IMR-90 (cell line): ENCODE data around the gene CXCR2. TPM values are rescaled to one million over a fixed set of nuclear protein-coding genes. Genes with fewer than 3 reads are reported as not detected.

ENCODE experiments used
- ATAC-seq: fragments of 200-7000 bp; cut with Tn5 transposase; 2 replicates; pipeline ENCODE4 v1.9.1; 2020; ENCODE audit warnings: low read depth, mild to moderate bottlenecking, moderate library complexity
- BruUV-seq: library from RNA; stranded (reverse); fragments of 400-500 nt; replicated peaks from 2 replicates; lab custom pipeline; 2021; lab: Mats Ljungman, UMichigan
- CTCF ChIA-PET: fragments of 300-600 bp; formaldehyde crosslinking; extraction: SDS; loops from one replicate; lab custom pipeline; 2021; ENCODE audit warnings: antibody characterized with exemption; lab: Yijun Ruan, JAX
- POLR2A ChIA-PET: fragments of 300-600 bp; sonication (Branson Sonifier 250); formaldehyde crosslinking; loops from one replicate; lab custom pipeline; 2022; ENCODE audit warnings: antibody characterized with exemption; ENCODE audit not compliant: unreplicated experiment; lab: Charles Lee
- DNase-seq: peaks from one replicate; pipeline ENCODE4 v3.0.0; 2013
- H2AFZ ChIP-seq: replicated peaks from 2 replicates; pipeline ENCODE3; 2013; ENCODE audit warnings: low read length, mild to moderate bottlenecking; ENCODE audit not compliant: poor library complexity
- H2AK5ac ChIP-seq: 2 replicates; pipeline ENCODE4 v1.6.1; 2013; ENCODE audit warnings: low read depth, low read length, inconsistent platforms
- H2AK9ac ChIP-seq: replicated peaks from 2 replicates; pipeline ENCODE3; 2013; ENCODE audit warnings: mild to moderate bottlenecking, low read depth, low read length, moderate library complexity; ENCODE audit not compliant: poor library complexity
- H2BK120ac ChIP-seq: 2 replicates; pipeline ENCODE4 v1.6.1; 2013; ENCODE audit warnings: low read depth, low read length, inconsistent platforms
- H2BK15ac ChIP-seq: 3 replicates; pipeline ENCODE4 v1.6.1; 2013; ENCODE audit warnings: low read depth, low read length, inconsistent platforms
- H2BK20ac ChIP-seq: 2 replicates; pipeline ENCODE4 v1.6.1; 2013; ENCODE audit warnings: low read depth, mild to moderate bottlenecking, inconsistent platforms, low read length, moderate library complexity
- H2BK5ac ChIP-seq: 2 replicates; pipeline ENCODE4 v1.6.1; 2013; ENCODE audit warnings: mild to moderate bottlenecking, low read depth, low read length, inconsistent platforms; ENCODE audit not compliant: poor library complexity, severe bottlenecking
- H3K14ac ChIP-seq: replicated peaks from 2 replicates; pipeline ENCODE4 v1.6.1; 2013; ENCODE audit warnings: low read depth, low read length, inconsistent platforms
- H3K18ac ChIP-seq: 2 replicates; pipeline ENCODE4 v1.6.1; 2013; ENCODE audit warnings: low read depth, low read length, control low read depth
- H3K23ac ChIP-seq: 2 replicates; pipeline ENCODE4 v1.6.1; 2013; ENCODE audit warnings: low read depth, low read length, inconsistent platforms
- H3K27ac ChIP-seq: 2 replicates; pipeline ENCODE4 v1.5.1; 2013; ENCODE audit warnings: mild to moderate bottlenecking, control low read depth, low read length; ENCODE audit not compliant: insufficient read depth
- H3K27me3 ChIP-seq: 2 replicates; pipeline ENCODE4 v1.6.1; 2013; ENCODE audit warnings: low read length; ENCODE audit not compliant: control insufficient read depth, insufficient read depth
- H3K36me3 ChIP-seq: 2 replicates; pipeline ENCODE4 v1.6.1; 2013; ENCODE audit warnings: low read length, mixed read lengths; ENCODE audit not compliant: control insufficient read depth, insufficient read depth
- H3K4ac ChIP-seq: 2 replicates; pipeline ENCODE4 v1.6.1; 2013; ENCODE audit warnings: low read depth, low read length, inconsistent platforms
- H3K4me1 ChIP-seq: 2 replicates; pipeline ENCODE4 v1.6.1; 2013; ENCODE audit warnings: low read length, mixed read lengths; ENCODE audit not compliant: control insufficient read depth, insufficient read depth
- H3K4me2 ChIP-seq: 2 replicates; pipeline ENCODE4 v1.6.1; 2013; ENCODE audit warnings: low read depth, mild to moderate bottlenecking, control low read depth, low read length, moderate library complexity
- H3K4me3 ChIP-seq: 2 replicates; pipeline ENCODE4 v1.5.1; 2013; ENCODE audit warnings: low read depth, mild to moderate bottlenecking, control low read depth, low read length, moderate library complexity; ENCODE audit not compliant: insufficient read depth
- H3K56ac ChIP-seq: 2 replicates; pipeline ENCODE4 v1.6.1; 2013; ENCODE audit warnings: low read length, inconsistent platforms; ENCODE audit not compliant: insufficient read depth; ENCODE audit errors: extremely low read depth
- H3K79me1 ChIP-seq, 2 experiments: 2 replicates each; pipeline ENCODE4 v1.6.1; 2013; ENCODE audit warnings: low read length in 2 of 2, inconsistent platforms in 1 of 2, low read depth in 1 of 2
- H3K9ac ChIP-seq: 2 replicates; pipeline ENCODE4 v1.6.1; 2013; ENCODE audit warnings: low read depth, low read length, control low read depth
- H3K9me1 ChIP-seq: 2 replicates; pipeline ENCODE4 v1.6.1; 2013; ENCODE audit warnings: low read length, inconsistent platforms; ENCODE audit not compliant: insufficient read depth
- H3K9me3 ChIP-seq: 2 replicates; pipeline ENCODE4 v1.6.1; 2013; ENCODE audit warnings: low read length; ENCODE audit not compliant: control insufficient read depth, insufficient read depth
- H4K20me1 ChIP-seq: 2 replicates; pipeline ENCODE4 v1.6.1; 2013; ENCODE audit warnings: low read length, inconsistent platforms; ENCODE audit not compliant: insufficient read depth
- H4K5ac ChIP-seq: 2 replicates; pipeline ENCODE4 v1.6.1; 2013; ENCODE audit warnings: mild to moderate bottlenecking, low read depth, low read length, control low read depth
- H4K8ac ChIP-seq, 2 experiments: 2 replicates each; pipeline ENCODE4 v1.6.1; 2013; ENCODE audit warnings: low read depth in 2 of 2, low read length in 2 of 2, control low read depth in 1 of 2, inconsistent platforms in 1 of 2
- H4K91ac ChIP-seq: 2 replicates; pipeline ENCODE4 v1.6.1; 2013; ENCODE audit warnings: low read depth, low read length, inconsistent platforms; ENCODE audit not compliant: insufficient read depth
- CEBPB ChIP-seq: IDR thresholded peaks from 2 replicates; pipeline ENCODE4 v1.6.1; 2012; ENCODE audit warnings: low read depth, low read length, improper control_type of control experiment
- CHD1 ChIP-seq: IDR thresholded peaks from 2 replicates; pipeline ENCODE4 v1.6.1; 2012; ENCODE audit warnings: low read depth, low read length, improper control_type of control experiment
- RAD21 ChIP-seq: IDR thresholded peaks from 2 replicates; pipeline ENCODE4 v1.6.1; 2012; ENCODE audit warnings: low read length, improper control_type of control experiment
- RCOR1 ChIP-seq: IDR thresholded peaks from 2 replicates; pipeline ENCODE4 v1.6.1; 2012; ENCODE audit warnings: mild to moderate bottlenecking, low read length, improper control_type of control experiment; ENCODE audit not compliant: insufficient replicate concordance
- WGBS, 2 experiments: methylation state at CpG; one replicate each; pipeline versions ENCODE4 v1.1.5 to v1.1.7; 2013; ENCODE audit warnings: missing lambda C conversion rate in 2 of 2; ENCODE audit not compliant: insufficient read length in 1 of 2; ENCODE audit errors: extremely low coverage in 2 of 2; 5-methylcytosine and 5-hydroxymethylcytosine counted together
- dilution Hi-C: fragments of 300-500 bp; cut with HindIII; formaldehyde crosslinking; loops from one replicate; pipeline ENCODE4 v1.14.3; 2018; ENCODE audit warnings: low sequenced_read_pairs; ENCODE audit not compliant: unreplicated experiment
- in situ Hi-C: fragments of 300-500 bp; cut with MboI; formaldehyde crosslinking; loops from 3 replicates; pipeline ENCODE4 v1.14.3; 2019; ENCODE audit warnings: low sequenced_read_pairs, inconsistent platforms, mixed read lengths
- intact Hi-C: fragments of 100-400 bp; cut with micrococcal nuclease; formaldehyde crosslinking; loops from 2 replicates; pipeline ENCODE4 v1.10.0; 2022
- polyA plus RNA-seq, 3 experiments: library from polyadenylated mRNA; depleted of rRNA; stranded (reverse); fragments of >200 nt; gene quantifications; 2 replicates each; pipeline ENCODE4 v1.2.3, GENCODE V29; 2012; ENCODE audit warnings: low replicate concordance in 1 of 3
- total RNA-seq: library from RNA; depleted of rRNA; stranded (reverse); fragments of >200 nt; gene quantifications from 2 replicates; pipeline ENCODE4 v1.2.3, GENCODE V29; 2012

Gene CXCR2
- total and polyA plus RNA-seq, 2 of the 4 experiments (the other 2 are of a cell fraction) = not detected

DNA sequence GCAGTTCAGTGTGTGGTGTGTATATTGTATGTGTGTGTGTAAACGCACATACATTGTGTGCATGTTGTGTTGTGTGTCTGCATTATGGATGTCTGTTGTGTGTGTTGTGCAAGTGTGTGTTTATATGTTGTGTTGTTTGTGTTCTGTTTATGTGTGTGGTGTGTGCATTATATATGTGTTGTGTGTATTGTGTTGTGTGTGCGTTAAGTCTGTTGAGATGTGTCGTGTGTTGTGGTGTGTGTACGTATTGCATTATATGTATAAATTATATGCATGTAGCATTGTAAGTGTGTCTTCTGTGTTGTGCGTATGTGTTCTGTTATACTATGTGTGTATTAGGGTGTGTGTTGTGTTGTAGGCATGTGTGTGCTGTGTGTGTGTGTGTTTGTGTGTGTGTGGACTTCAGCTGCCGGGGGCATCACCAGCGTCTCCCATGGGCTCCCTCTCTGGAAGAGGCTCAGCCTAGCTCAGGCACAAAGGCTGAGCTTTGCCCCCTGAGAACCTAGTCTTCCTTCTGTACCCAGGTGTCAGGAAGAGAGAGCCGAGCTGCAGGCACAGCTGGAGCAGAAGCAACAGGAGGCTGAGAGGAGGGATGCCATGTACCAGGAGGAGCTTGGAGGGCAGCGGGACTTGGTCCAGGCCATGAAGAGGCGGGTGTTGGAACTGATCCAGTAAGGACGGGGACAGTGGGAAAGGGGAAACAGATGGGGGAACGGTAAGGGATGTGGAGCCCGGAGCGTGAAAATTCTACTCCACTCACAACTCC is 43.1 kb upstream of the CXCR2 start:
- Histone ChIP-seq H2BK15ac (no peak overlapping the region), H4K91ac (no peak overlapping the region), H3K9me3 (peaks cover 7% of the 10 kb centered on the region), H3K4me2 (no peak overlapping the region), H3K14ac (no peak overlapping the region; the same call in 1 of the 2 replicates), H3K23ac (no peak overlapping the region), H3K9me1 (peaks cover 9% of the 10 kb centered on the region; the same call in 1 of the 2 replicates), H3K4me3 (no peak overlapping the region), H3K36me3 (no peaks in the 10 kb centered on the region), H4K8ac (no peak overlapping the region), H2AK9ac (no peak overlapping the region), H3K79me1 (no peaks in the 10 kb centered on the region), H4K20me1 (no peaks in the 10 kb centered on the region), H3K9ac (no peak overlapping the region), H2BK5ac (peak overlapping the region; percentile 16), H2BK20ac (no peak overlapping the region), H2AFZ (no peak overlapping the region), H3K56ac (no peak overlapping the region), H3K4ac (no peak overlapping the region), H3K27ac (no peak overlapping the region), H3K27me3 (peaks cover 12% of the 10 kb centered on the region; the same call in 1 of the 2 replicates), H4K5ac (no peak overlapping the region), H2BK120ac (no peak overlapping the region; the same call in 1 of the 2 replicates), H3K18ac (no peak overlapping the region), H2AK5ac (no peak overlapping the region), H3K4me1 (peaks cover 3% of the 10 kb centered on the region; the same call in 1 of the 2 replicates)
- intact Hi-C loops (no loop called here), dilution Hi-C loops (no loop called here), in situ Hi-C loops (no loop called here)
- ChIA-PET POLR2A (no interaction called here), CTCF (no interaction called here)
- WGBS, 2 experiments = 77 to 100% methylated on average over 1 to 4 of the region's 14 CpGs
- TF ChIP-seq CHD1 = no peak
- TF ChIP-seq CEBPB = no peak
- TF ChIP-seq RAD21 = no peak
- TF ChIP-seq RCOR1 = no peak
- no peak for ATAC-seq
- BruUV-seq = no TSS peak
- no peak for DNase-seq
